Progenitor cell of endocrine pancreas (in vitro differentiated cells): ENCODE measurements around the gene PDE6D. TPM values are rescaled to one million over a fixed set of nuclear protein-coding genes. Genes with fewer than 3 reads are reported as not detected.
A peak's percentile ranks its signal among the peaks of the same experiment; 100 is the strongest.

Experiments used
- DNase-seq: peaks from one replicate; pipeline ENCODE4 v3.0.0; 2021; ENCODE audit warnings: low spot score; ENCODE audit not compliant: unreplicated experiment
- H3K27ac Mint-ChIP-seq: 2 replicates; pipeline ENCODE4 v1.8.0; 2021; ENCODE audit warnings: mild to moderate bottlenecking, moderate library complexity, mixed read lengths
- H3K27me3 Mint-ChIP-seq: 2 replicates; pipeline ENCODE4 v1.8.0; 2021; ENCODE audit warnings: mixed read lengths
- H3K36me3 Mint-ChIP-seq: 2 replicates; pipeline ENCODE4 v1.8.0; 2022; ENCODE audit warnings: mixed read lengths; ENCODE audit not compliant: insufficient read depth
- H3K4me1 Mint-ChIP-seq: 2 replicates; pipeline ENCODE4 v1.8.0; 2021; ENCODE audit warnings: low read depth, mixed read lengths
- H3K4me3 Mint-ChIP-seq: 2 replicates; pipeline ENCODE4 v1.8.0; 2021; ENCODE audit warnings: low read depth, mild to moderate bottlenecking, moderate library complexity, mixed read lengths
- H3K9me3 Mint-ChIP-seq: 2 replicates; pipeline ENCODE4 v1.8.0; 2021; ENCODE audit warnings: low read depth, mixed read lengths
- total RNA-seq: library from RNA; stranded (reverse); gene quantifications from 2 replicates; pipeline ENCODE4 v1.2.1, GENCODE V29; 2021
- TF ChIP-seq, protein P1 (sequence below): fragments of 200-600 bp; sonication (generic); IDR thresholded peaks from one replicate; pipeline ENCODE4 v1.5.0; 2021; ENCODE audit warnings: antibody characterized with exemption, mild to moderate bottlenecking; ENCODE audit not compliant: unreplicated experiment

Gene PDE6D
- total RNA-seq, 1 donor from 2014 or later: 21.9 TPM

DNA sequence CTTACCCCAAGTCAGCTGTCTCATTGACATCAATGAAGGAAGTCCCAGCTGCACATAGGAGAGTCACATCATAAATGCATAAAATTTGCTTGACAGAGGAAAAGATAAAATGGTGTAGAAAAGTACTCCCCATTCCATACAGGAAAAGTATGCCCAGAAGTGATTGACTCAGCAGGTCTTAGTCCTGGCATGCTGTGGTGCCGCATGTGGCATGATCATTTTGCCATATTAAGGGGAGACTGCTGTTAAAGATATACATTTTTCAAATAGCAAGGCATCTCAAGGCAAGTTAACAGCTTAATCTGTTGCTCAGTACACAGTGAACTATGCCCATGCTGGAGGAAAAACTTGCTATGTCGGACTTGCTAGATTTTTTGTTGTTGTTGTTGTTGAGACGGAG, 13.3 kb upstream of the PDE6D start:
- no peaks in the 10 kb centered on the region for H3K4me1 Mint-ChIP-seq
- TF ChIP-seq, protein P1, sequence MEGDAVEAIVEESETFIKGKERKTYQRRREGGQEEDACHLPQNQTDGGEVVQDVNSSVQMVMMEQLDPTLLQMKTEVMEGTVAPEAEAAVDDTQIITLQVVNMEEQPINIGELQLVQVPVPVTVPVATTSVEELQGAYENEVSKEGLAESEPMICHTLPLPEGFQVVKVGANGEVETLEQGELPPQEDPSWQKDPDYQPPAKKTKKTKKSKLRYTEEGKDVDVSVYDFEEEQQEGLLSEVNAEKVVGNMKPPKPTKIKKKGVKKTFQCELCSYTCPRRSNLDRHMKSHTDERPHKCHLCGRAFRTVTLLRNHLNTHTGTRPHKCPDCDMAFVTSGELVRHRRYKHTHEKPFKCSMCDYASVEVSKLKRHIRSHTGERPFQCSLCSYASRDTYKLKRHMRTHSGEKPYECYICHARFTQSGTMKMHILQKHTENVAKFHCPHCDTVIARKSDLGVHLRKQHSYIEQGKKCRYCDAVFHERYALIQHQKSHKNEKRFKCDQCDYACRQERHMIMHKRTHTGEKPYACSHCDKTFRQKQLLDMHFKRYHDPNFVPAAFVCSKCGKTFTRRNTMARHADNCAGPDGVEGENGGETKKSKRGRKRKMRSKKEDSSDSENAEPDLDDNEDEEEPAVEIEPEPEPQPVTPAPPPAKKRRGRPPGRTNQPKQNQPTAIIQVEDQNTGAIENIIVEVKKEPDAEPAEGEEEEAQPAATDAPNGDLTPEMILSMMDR: no peak
- H3K36me3 Mint-ChIP-seq: peaks cover 19% of the 10 kb centered on the region
- no peak overlapping the region for H3K4me3 Mint-ChIP-seq
- no peak for DNase-seq
- H3K27ac Mint-ChIP-seq: no peak overlapping the region
- no peaks in the 10 kb centered on the region for H3K9me3 Mint-ChIP-seq
- no peaks in the 10 kb centered on the region for H3K27me3 Mint-ChIP-seq

- Mint-ChIP-seq H3K27ac (no peak overlapping the region), H3K27me3 (no peaks in the 10 kb centered on the region), H3K36me3 (peaks cover 14% of the 10 kb centered on the region), H3K9me3 (no peaks in the 10 kb centered on the region), H3K4me1 (peaks cover 8% of the 10 kb centered on the region), H3K4me3 (no peak overlapping the region)
- no peak for DNase-seq
- TF ChIP-seq, protein P1: no peak
These were observed 10.0 kb upstream of the PDE6D start for GRCh38 chr2:231791107-231791506.

DNA sequence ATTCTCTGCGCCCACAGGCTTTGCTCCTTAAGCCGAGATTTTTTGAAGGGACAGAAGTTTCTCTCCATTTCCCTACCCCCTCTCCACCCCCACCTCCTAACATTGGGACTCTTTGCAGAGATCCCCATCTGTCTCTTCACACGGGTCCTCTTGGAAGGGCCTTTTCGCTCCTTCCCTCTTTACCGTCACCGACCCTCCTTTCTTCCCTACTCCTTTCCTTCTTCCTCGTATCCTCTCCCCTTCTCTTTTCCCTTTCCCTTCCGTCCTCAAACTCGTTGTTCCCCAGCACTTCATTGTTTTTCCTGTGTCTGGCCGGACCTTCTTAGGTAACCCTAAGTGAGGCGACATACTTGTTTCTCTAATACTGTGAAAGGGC, 5.8 kb upstream of the PDE6D start:
- no peak for DNase-seq
- no peaks in the 10 kb centered on the region for H3K27me3 Mint-ChIP-seq
- H3K4me1 Mint-ChIP-seq: peaks cover 29% of the 10 kb centered on the region
- H3K4me3 Mint-ChIP-seq: peak overlapping the region; percentile 79
- TF ChIP-seq, protein P1: no peak
- peak overlapping the region; percentile 90 for H3K27ac Mint-ChIP-seq
- peaks cover 5% of the 10 kb centered on the region for H3K36me3 Mint-ChIP-seq
- no peaks in the 10 kb centered on the region for H3K9me3 Mint-ChIP-seq

DNA sequence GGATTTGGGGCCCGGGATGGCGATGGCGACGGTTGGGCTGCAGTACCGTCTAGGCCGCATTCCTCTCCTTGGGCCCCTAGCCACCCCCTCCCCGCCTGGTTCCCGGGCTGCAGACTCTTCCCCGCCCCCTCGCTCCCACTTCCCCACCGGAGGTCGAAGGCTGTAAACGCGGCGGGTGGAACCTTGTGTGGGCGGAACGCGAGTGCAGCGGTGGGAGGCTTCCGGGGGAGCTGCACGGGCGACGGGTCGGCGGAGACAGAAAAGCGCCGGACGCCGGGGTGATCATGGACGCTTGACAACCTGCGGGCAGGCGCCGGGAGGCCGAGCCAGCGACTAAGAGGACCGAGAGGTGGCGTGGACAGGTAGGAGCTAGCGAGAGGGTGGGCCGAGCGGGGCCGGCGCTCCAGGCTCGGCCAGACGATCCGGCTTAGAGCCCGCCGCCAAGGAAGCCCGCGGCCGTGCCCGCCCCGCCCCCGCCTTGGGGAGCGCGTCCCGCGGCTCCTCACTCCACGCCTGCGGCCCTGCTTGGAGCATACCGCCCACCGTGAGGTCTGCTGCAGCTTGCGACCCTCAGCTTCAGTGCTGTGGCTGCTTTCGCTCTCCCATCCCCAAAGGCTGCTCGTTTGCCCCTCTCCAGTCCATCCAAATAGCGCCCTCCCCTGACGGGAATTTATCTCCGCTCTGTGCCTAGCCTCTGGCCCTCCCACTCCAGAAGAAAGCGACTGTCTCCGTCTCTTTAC, 5.3 kb upstream of the PDE6D start, which contains the start of gene COPS7B:
Gene COPS7B (plus strand): TSS at position 269 of the 740 bp plus-strand sequence. CDS start 2,126 bp downstream, outside the sequence.
- Mint-ChIP-seq H3K27me3 (no peaks in the 10 kb centered on the region), H3K4me3 (peak within 1 kb of the TSS; percentile 79), H3K9me3 (no peaks in the 10 kb centered on the region), H3K36me3 (peaks cover 5% of the 10 kb centered on the region), H3K4me1 (peaks cover 30% of the 10 kb centered on the region), H3K27ac (peak within 1 kb of the TSS; percentile 98)
- DNase-seq: peak; percentile 78
- TF ChIP-seq, protein P1: peak; percentile 51

DNA sequence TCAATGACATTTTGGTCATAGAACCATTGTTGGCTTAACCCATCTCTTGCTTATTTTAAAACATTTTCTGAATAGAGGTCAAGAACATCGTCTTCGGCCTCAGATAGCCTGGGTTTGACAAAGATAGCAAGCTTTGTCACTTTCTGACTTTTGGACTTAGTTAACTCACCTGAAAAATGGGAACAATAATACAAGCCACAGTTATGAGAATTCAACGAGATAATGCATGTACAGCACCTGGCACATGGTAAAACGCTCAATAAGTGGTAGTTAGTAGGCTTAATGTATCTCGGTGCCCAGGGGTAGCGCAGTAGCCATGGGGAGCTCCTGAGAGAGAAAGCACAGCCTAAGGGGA, 4.7 kb upstream of the PDE6D start:
- no peak for DNase-seq
- Mint-ChIP-seq H3K36me3 (peaks cover 5% of the 10 kb centered on the region), H3K27me3 (no peaks in the 10 kb centered on the region), H3K4me3 (peak overlapping the region; percentile 79), H3K9me3 (no peaks in the 10 kb centered on the region), H3K27ac (peak overlapping the region; percentile 98), H3K4me1 (peaks cover 32% of the 10 kb centered on the region)
- TF ChIP-seq, protein P1: no peak
